HepG2 (cell line): Measurements from ENCODE around the gene LSM6. TPM values are rescaled to one million over a fixed set of nuclear protein-coding genes. Genes with fewer than 3 reads are reported as not detected.
A peak's percentile ranks its signal among the peaks of the same experiment; 100 is the strongest.

Source experiments
- CEBPG ChIP-seq: IDR thresholded peaks from 2 replicates; pipeline ENCODE4 v1.6.1; 2016
- CENPX ChIP-seq: sonication (generic); formaldehyde crosslinking; IDR thresholded peaks from 2 replicates; pipeline ENCODE4 v1.9.0; 2021; ENCODE audit warnings: mild to moderate bottlenecking, missing genetic modification reagents, moderate library complexity
- DPF2 ChIP-seq: sonication (generic); formaldehyde crosslinking; IDR thresholded peaks from 2 replicates; pipeline ENCODE4 v1.4.0; 2020; ENCODE audit warnings: mild to moderate bottlenecking, low read depth, missing genetic modification reagents, borderline replicate concordance
- GATAD1 ChIP-seq: IDR thresholded peaks from 2 replicates; pipeline ENCODE4 v1.6.1; 2016; ENCODE audit warnings: missing genetic modification reagents, missing compliant biosample characterization
- MEF2D ChIP-seq: sonication (generic); formaldehyde crosslinking; IDR thresholded peaks from 2 replicates; pipeline ENCODE4 v1.5.1; 2020; ENCODE audit warnings: mild to moderate bottlenecking, missing genetic modification reagents
- MLLT10 ChIP-seq: sonication (generic); formaldehyde crosslinking; IDR thresholded peaks from 2 replicates; pipeline ENCODE4 v1.4.0; 2020; ENCODE audit warnings: missing genetic modification reagents
- NR3C1 ChIP-seq: sonication (generic); formaldehyde crosslinking; IDR thresholded peaks from 2 replicates; pipeline ENCODE4 v1.4.0; 2020; ENCODE audit warnings: missing genetic modification reagents
- PLSCR1 ChIP-seq: sonication (generic); formaldehyde crosslinking; IDR thresholded peaks from 2 replicates; pipeline ENCODE4 v1.5.0; 2020; ENCODE audit warnings: missing genetic modification reagents, mild to moderate bottlenecking, borderline replicate concordance
- PRDM4 ChIP-seq: sonication (generic); formaldehyde crosslinking; IDR thresholded peaks from 2 replicates; pipeline ENCODE4 v1.9.0; 2021; ENCODE audit warnings: missing genetic modification reagents, borderline replicate concordance
- PRPF4 ChIP-seq: fragments of 200-400 bp; formaldehyde crosslinking; IDR thresholded peaks from 2 replicates; pipeline ENCODE4 v1.6.1; 2016; ENCODE audit warnings: low read length, low read depth; ENCODE audit not compliant: poor library complexity, severe bottlenecking
- RBFOX2 ChIP-seq: fragments of 200-400 bp; formaldehyde crosslinking; IDR thresholded peaks from 2 replicates; pipeline ENCODE4 v1.6.1; 2017; ENCODE audit warnings: low read depth, mild to moderate bottlenecking, low read length
- RXRB ChIP-seq: IDR thresholded peaks from 2 replicates; pipeline ENCODE4 v1.6.1; 2016; ENCODE audit warnings: borderline replicate concordance, missing genetic modification reagents, missing compliant biosample characterization
- SALL2 ChIP-seq: sonication (generic); formaldehyde crosslinking; IDR thresholded peaks from 2 replicates; pipeline ENCODE4 v1.8.1; 2023; ENCODE audit warnings: mild to moderate bottlenecking, missing genetic modification reagents, inconsistent platforms
- SP4 ChIP-seq: sonication (generic); formaldehyde crosslinking; IDR thresholded peaks from 2 replicates; pipeline ENCODE4 v1.8.1; 2023; ENCODE audit warnings: mild to moderate bottlenecking, missing genetic modification reagents
- ZBTB44 ChIP-seq: sonication (generic); formaldehyde crosslinking; IDR thresholded peaks from 2 replicates; pipeline ENCODE4 v1.4.0; 2020; ENCODE audit warnings: missing genetic modification reagents
- ZMAT3 ChIP-seq: sonication (generic); formaldehyde crosslinking; conservative IDR thresholded peaks from 2 replicates; pipeline ENCODE4 v1.7.0; 2021; ENCODE audit warnings: missing genetic modification reagents
- ZNF12 ChIP-seq: sonication (generic); formaldehyde crosslinking; IDR thresholded peaks from 2 replicates; pipeline ENCODE4 v1.5.0; 2020; ENCODE audit warnings: missing genetic modification reagents
- ZNF577 ChIP-seq: sonication (generic); formaldehyde crosslinking; IDR thresholded peaks from 2 replicates; pipeline ENCODE4 v1.4.0; 2020; ENCODE audit warnings: mild to moderate bottlenecking, low read depth, missing genetic modification reagents, borderline replicate concordance
- ZNF629 ChIP-seq: sonication (generic); formaldehyde crosslinking; conservative IDR thresholded peaks from 2 replicates; pipeline ENCODE4 v1.5.0; 2020; ENCODE audit warnings: missing genetic modification reagents
- ZNF737 ChIP-seq: sonication (generic); formaldehyde crosslinking; IDR thresholded peaks from 2 replicates; pipeline ENCODE4 v1.5.0; 2020; ENCODE audit warnings: missing genetic modification reagents, mild to moderate bottlenecking, borderline replicate concordance
- ZNF773 ChIP-seq: sonication (generic); formaldehyde crosslinking; IDR thresholded peaks from 2 replicates; pipeline ENCODE4 v1.4.0; 2020; ENCODE audit warnings: missing genetic modification reagents, borderline replicate concordance
- ZNF788 ChIP-seq: sonication (generic); formaldehyde crosslinking; IDR thresholded peaks from 2 replicates; pipeline ENCODE4 v1.5.0; 2020; ENCODE audit warnings: mild to moderate bottlenecking, missing genetic modification reagents, borderline replicate concordance
- polyA plus RNA-seq, 8 experiments: library from polyadenylated mRNA; depleted of rRNA in 3 of 8; stranded (reverse) in 7 of 8; unstranded in 1 of 8; fragments of >200 nt; fragmentation: Illumina TruSeq in 4 of 8; extraction: Trizol in 4 of 8; gene quantifications; 2 replicates each; pipeline versions ENCODE4 v1.2.1 to v1.2.3, GENCODE V29; 2011 to 2016; ENCODE audit warnings: low read depth in 4 of 8, missing spikeins in 1 of 8, mixed read lengths in 1 of 8; ENCODE audit not compliant: insufficient read depth in 1 of 8
- total RNA-seq, 5 experiments: library from RNA; depleted of rRNA; stranded (reverse); fragments of >200 nt; fragmentation: Illumina TruSeq; extraction: Trizol; gene quantifications; 2 replicates each; pipeline ENCODE4 v1.2.3, GENCODE V29; 2016; ENCODE audit warnings: low read depth in 1 of 5

LSM6 gene
- total and polyA plus RNA-seq, 2 of the 13 experiments (the other 11 are each of a cell fraction or from before 2014, with no cell fraction given), result 14.6 to 83.3 TPM

GRCh38 chr4:146175541-146176453, at the start of gene LSM6 (continued):
- TF ChIP-seq PLSCR1 (CRISPR knock-in tag) (no peak), MEF2D (no peak), MLLT10 (CRISPR knock-in tag) (no peak), PRDM4 (CRISPR knock-in tag) (no peak), ZNF773 (no peak), SALL2 (CRISPR knock-in tag) (no peak), RXRB (peak; percentile 6; the same call in 1 of the 2 replicates), GATAD1 (CRISPR knock-in tag) (peak; percentile 84), PRPF4 (no peak), CEBPG (CRISPR knock-in tag) (no peak), NR3C1 (CRISPR knock-in tag) (no peak), CENPX (CRISPR knock-in tag) (no peak), ZMAT3 (CRISPR knock-in tag) (peak; percentile 70; the same call in 1 of the 2 replicates), ZNF788 (CRISPR knock-in tag) (no peak), SP4 (CRISPR knock-in tag) (peak; percentile 79), RBFOX2 (peak; percentile 93), ZNF577 (CRISPR knock-in tag) (no peak), ZNF629 (no peak; the same call in 1 of the 2 replicates), ZNF737 (CRISPR knock-in tag) (no peak), ZBTB44 (CRISPR knock-in tag) (0 out of 2 replicates have a peak, but pooled peaks have one; percentile 27), DPF2 (CRISPR knock-in tag) (no peak), ZNF12 (CRISPR knock-in tag) (no peak)
